SK-N-SH (cell line): Measurements from ENCODE around the gene RAI14.

Experiments used
- CTCF ChIP-seq: fragments of 200-600 bp; sonication (generic); IDR thresholded peaks from 2 replicates; pipeline ENCODE4 v1.6.1; 2017; ENCODE audit warnings: antibody characterized with exemption, mild to moderate bottlenecking, moderate library complexity
- ZBTB33 ChIP-seq: IDR thresholded peaks from 2 replicates; pipeline ENCODE4 v1.4.0; 2012; ENCODE audit warnings: low read depth, borderline replicate concordance

GRCh38 chr5:34820593-34820992, 164.5 kb downstream of the RAI14 start:
- TF ChIP-seq ZBTB33 (no peak), CTCF (no peak)
